ENCODE measurements around the gene GRK2. TPM values are rescaled to one million over a fixed set of nuclear protein-coding genes. Genes with fewer than 3 reads are reported as not detected.

GRK2 gene
- total RNA-seq, 4 donors from 2014 or later: 39.8 to 72.5 (median 47.8) TPM

DNA sequence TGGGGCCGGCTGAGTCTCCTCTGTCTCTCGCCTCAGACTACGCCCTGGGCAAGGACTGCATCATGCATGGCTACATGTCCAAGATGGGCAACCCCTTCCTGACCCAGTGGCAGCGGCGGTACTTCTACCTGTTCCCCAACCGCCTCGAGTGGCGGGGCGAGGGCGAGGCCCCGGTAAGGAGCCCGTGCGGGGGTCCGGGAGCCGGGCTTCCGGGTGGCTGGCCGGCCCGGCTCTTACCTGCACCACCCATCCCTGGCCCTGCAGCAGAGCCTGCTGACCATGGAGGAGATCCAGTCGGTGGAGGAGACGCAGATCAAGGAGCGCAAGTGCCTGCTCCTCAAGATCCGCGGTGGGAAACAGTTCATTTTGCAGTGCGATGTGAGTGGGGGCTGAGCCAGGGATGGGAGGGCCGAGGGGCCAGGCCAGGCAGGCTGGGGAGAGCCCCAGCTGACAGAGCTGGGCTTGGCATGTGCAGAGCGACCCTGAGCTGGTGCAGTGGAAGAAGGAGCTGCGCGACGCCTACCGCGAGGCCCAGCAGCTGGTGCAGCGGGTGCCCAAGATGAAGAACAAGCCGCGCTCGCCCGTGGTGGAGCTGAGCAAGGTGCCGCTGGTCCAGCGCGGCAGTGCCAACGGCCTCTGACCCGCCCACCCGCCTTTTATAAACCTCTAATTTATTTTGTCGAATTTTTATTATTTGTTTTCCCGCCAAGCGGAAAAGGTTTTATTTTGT, 18.7 kb downstream of the GRK2 start:
- TF ChIP-seq, protein P1, sequence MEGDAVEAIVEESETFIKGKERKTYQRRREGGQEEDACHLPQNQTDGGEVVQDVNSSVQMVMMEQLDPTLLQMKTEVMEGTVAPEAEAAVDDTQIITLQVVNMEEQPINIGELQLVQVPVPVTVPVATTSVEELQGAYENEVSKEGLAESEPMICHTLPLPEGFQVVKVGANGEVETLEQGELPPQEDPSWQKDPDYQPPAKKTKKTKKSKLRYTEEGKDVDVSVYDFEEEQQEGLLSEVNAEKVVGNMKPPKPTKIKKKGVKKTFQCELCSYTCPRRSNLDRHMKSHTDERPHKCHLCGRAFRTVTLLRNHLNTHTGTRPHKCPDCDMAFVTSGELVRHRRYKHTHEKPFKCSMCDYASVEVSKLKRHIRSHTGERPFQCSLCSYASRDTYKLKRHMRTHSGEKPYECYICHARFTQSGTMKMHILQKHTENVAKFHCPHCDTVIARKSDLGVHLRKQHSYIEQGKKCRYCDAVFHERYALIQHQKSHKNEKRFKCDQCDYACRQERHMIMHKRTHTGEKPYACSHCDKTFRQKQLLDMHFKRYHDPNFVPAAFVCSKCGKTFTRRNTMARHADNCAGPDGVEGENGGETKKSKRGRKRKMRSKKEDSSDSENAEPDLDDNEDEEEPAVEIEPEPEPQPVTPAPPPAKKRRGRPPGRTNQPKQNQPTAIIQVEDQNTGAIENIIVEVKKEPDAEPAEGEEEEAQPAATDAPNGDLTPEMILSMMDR (IDR thresholded peaks at IDR 0.05; ENCODE audit: low read depth): no peak

DNA sequence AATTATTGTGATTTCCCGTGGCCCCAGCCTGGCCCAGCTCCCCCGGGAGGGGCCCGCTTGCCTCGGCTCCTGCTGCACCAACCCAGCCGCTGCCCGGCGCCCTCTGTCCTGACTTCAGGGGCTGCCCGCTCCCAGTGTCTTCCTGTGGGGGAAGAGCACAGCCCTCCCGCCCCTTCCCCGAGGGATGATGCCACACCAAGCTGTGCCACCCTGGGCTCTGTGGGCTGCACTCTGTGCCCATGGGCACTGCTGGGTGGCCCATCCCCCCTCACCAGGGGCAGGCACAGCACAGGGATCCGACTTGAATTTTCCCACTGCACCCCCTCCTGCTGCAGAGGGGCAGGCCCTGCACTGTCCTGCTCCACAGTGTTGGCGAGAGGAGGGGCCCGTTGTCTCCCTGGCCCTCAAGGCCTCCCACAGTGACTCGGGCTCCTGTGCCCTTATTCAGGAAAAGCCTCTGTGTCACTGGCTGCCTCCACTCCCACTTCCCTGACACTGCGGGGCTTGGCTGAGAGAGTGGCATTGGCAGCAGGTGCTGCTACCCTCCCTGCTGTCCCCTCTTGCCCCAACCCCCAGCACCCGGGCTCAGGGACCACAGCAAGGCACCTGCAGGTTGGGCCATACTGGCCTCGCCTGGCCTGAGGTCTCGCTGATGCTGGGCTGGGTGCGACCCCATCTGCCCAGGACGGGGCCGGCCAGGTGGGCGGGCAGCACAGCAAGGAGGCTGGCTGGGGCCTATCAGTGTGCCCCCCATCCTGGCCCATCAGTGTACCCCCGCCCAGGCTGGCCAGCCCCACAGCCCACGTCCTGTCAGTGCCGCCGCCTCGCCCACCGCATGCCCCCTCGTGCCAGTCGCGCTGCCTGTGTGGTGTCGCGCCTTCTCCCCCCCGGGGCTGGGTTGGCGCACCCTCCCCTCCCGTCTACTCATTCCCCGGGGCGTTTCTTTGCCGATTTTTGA, 19.5 kb downstream of the GRK2 start:
- TF ChIP-seq, protein P1 (IDR thresholded peaks at IDR 0.05; ENCODE audit: low read depth): no peak

DNA sequence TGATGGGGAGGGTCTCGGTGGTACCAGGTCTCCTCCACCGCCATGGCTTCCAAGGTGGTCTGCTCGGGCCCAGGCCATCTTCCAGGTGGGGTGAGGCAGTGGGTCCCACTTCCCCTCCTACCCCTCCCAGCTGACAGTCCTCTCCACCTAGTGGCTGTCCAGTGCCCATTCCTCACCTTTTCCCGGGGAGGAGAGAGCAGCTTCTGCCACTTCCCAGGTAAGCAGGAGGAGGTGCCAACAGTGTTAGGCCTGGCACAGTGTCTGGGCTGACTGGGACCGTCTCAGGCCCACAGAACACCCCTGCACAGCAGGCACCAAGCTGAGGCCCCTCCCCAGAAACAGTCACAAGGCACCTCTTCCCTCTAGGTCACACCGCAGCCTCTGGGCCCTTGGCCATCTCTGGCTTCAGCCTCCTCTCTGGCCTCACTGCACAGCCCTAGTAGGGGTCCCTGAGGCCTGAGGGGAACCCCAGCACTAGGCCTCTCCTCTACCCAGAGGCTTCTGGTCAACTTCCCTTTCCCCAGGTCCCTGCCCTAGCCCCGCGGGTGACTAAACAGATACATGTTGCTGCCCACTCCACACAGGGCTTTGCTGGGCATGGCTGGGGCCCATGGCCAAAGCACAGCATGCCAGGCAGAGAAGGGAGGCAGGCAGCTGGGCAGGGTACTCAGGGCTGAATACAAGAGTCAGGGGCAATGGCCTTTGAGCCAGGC, 20.5 kb downstream of the GRK2 start:
- TF ChIP-seq, protein P1 (IDR thresholded peaks at IDR 0.05; ENCODE audit: low read depth): no peak

DNA sequence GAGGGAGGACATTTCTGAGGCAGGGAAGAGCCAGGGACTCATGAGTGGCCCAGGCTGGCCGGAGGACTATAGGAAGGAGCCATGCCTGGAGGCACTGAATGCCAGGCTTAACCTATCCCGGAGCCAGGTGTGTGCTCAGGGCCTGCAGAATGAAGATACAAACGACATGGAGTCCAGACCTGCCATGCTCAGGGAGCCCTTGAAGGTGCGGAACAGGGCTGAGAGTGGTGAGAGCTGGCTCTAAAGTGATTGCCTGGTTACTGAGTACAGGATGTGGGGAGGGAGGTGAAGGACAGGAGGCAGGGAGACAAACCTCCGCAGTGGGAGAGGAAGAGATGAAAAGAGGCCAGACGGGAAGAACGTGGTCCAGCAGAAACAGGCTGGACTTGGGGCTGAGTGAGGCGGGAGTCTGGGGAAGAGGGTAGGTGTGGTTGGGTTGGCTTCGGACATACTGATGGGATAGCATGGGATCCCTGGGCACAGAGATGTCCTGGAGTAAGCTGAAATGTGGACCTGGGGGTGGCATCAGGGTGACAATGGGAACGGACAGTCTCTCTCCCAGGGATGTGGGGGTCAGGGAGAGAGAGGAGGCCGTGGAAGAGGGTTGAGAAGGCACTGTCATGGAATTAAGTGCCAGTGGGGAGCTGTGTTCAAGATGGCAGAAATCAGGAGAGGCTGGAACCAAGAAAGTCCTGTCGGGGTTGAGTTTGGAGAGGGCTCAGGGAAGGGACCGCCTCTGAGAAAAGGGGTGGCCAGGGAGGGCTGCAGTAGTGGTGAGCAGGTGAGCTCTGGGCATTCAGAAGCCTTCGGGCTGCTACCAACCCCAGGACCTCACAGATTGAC, 21.3 kb downstream of the GRK2 start:
- TF ChIP-seq, protein P1 (IDR thresholded peaks at IDR 0.05; ENCODE audit: low read depth): no peak

DNA sequence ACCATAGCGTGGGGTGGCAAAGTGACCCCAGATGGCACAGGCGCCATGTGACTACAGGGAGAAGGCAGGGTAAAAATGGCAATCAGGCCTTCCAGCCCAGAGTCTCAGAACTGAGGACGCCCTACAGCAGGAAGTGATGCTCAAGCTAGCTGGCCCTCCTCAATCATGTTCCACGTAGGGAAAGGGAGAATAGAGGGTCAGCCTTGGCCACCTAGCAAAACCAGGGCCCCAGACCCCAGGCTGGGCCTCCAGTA, 21.9 kb downstream of the GRK2 start:
- TF ChIP-seq, protein P1 (IDR thresholded peaks at IDR 0.05; ENCODE audit: low read depth): no peak

DNA sequence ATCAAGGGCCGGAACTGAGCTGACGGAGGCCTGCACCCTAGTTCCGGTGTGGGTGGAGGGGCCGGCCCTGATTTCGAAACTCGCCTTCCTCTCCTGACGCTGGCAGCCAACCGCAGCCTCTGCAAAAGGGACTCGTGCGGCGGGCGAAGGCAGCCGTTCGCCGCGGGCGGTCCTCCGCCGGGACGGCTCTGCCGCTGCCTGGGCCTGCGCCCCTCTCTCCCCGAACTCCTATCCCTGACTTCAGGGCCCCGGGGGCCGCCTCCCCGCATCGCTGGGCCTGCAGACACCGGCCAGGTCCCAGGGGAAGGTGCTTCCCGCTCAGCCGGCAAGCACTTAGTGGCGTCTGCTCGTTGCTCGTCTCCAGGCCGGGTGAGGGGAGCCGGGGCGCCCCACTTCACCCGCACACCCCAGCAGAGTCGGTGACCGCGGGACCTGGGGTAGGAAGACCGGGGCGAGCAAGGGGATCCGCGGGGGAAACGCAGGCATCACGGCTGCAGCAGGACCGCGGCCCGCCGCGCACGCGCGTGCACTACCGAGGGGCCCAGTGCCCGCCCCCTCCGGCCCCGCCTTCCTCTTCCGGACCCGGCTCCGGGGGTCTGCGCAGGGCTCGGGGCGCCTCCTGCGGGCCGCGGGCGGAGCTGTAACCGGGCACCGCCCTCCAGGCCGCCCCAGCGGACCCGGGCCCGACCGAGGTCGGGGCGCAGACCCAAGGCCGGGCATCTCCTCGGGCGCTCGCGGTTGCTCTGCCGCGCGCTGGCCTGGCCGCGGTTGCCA, 22.4 kb downstream of the GRK2 start:
- TF ChIP-seq, protein P1 (IDR thresholded peaks at IDR 0.05; ENCODE audit: low read depth): no peak
